Measurements from ENCODE around the gene SPON2.

SPON2 gene

GRCh38 chr4:1151541-1151940 is 20.8 kb downstream of the SPON2 start:
- Histone ChIP-seq H3K23ac (ENCODE audit: low read depth, low read length, poor library complexity) (peak overlapping the region; percentile 98), H3K27ac (replicated peaks; ENCODE audit: low read length) (no peak overlapping the region), H3K18ac (ENCODE audit: low read length) (peak overlapping the region; percentile 71), H2AFZ (ENCODE audit: low read length) (no peak overlapping the region), H3K14ac (ENCODE audit: low read length) (peak overlapping the region; percentile 92), H3K79me1 (ENCODE audit: low read depth, low read length) (peaks cover 2% of the 10 kb centered on the region), H3K36me3 (replicated peaks in 1 of 2; ENCODE audit: control insufficient read depth in 2 of 2, insufficient read depth in 2 of 2, low read length in 2 of 2) (no peaks in the 10 kb centered on the region), H3K9me3 (replicated peaks in 1 of 2; ENCODE audit: control insufficient read depth in 2 of 2, insufficient read depth in 1 of 2, low read depth in 1 of 2, low read length in 2 of 2) (peaks cover 0 to 1% of the 10 kb centered on the region in 2 donors), H2BK120ac (ENCODE audit: low read depth, low read length) (no peak overlapping the region), H3K9ac (ENCODE audit: low read depth, low read length, poor library complexity) (no peak overlapping the region), H3K27me3 (ENCODE audit: control insufficient read depth in 3 of 3, insufficient read depth in 3 of 3, low read depth in 1 of 3, low read length in 3 of 3) (peaks cover 2 to 32% (median 3%) of the 10 kb centered on the region in 3 experiments), H4K91ac (ENCODE audit: low read depth, low read length, poor library complexity) (no peak overlapping the region), H2BK15ac (ENCODE audit: low read length) (no peak overlapping the region), H3K4ac (ENCODE audit: low read length) (no peak overlapping the region), H3K4me1 (ENCODE audit: control insufficient read depth in 2 of 2, insufficient read depth in 1 of 2, low read depth in 1 of 2, low read length in 2 of 2) (no peaks in the 10 kb centered on the region), H4K8ac (ENCODE audit: low read depth, low read length) (no peak overlapping the region), H2BK5ac (ENCODE audit: low read length) (peak overlapping the region; percentile 34), H3K4me2 (ENCODE audit: insufficient read depth, low read length, poor library complexity, severe bottlenecking) (no peak overlapping the region), H3K4me3 (ENCODE audit: low read length in 2 of 2) (no peak overlapping the region), H2BK12ac (ENCODE audit: low read length) (peak overlapping the region; percentile 69), H2AK5ac (ENCODE audit: low read depth, low read length) (no peak overlapping the region)
- no CpG with 5 or more reads among the region's 6 CpGs for WGBS, 2 donors (ENCODE audit: extremely low coverage in 2 of 2, insufficient read length in 2 of 2, insufficient replicate concordance in 1 of 2)
- no peak for DNase-seq (ENCODE audit: low spot score)

- Histone ChIP-seq H3K18ac (ENCODE audit: low read length) (peak overlapping the region; percentile 44), H2AFZ (ENCODE audit: low read length) (no peak overlapping the region), H3K4ac (ENCODE audit: low read length) (no peak overlapping the region), H3K4me1 (ENCODE audit: control insufficient read depth in 2 of 2, insufficient read depth in 1 of 2, low read depth in 1 of 2, low read length in 2 of 2) (no peaks in the 10 kb centered on the region), H3K23ac (ENCODE audit: low read depth, low read length, poor library complexity) (peak overlapping the region; percentile 44), H3K27ac (replicated peaks; ENCODE audit: low read length) (no peak overlapping the region), H4K91ac (ENCODE audit: low read depth, low read length, poor library complexity) (no peak overlapping the region), H3K14ac (ENCODE audit: low read length) (no peak overlapping the region), H2BK15ac (ENCODE audit: low read length) (no peak overlapping the region), H2AK5ac (ENCODE audit: low read depth, low read length) (no peak overlapping the region), H2BK120ac (ENCODE audit: low read depth, low read length) (no peak overlapping the region), H4K8ac (ENCODE audit: low read depth, low read length) (no peak overlapping the region), H3K9me3 (replicated peaks in 1 of 2; ENCODE audit: control insufficient read depth in 2 of 2, insufficient read depth in 1 of 2, low read depth in 1 of 2, low read length in 2 of 2) (peaks cover 0 to 1% of the 10 kb centered on the region in 2 donors), H3K9ac (ENCODE audit: low read depth, low read length, poor library complexity) (no peak overlapping the region), H3K4me3 (ENCODE audit: low read length in 2 of 2) (no peak overlapping the region), H2BK5ac (ENCODE audit: low read length) (no peak overlapping the region), H3K27me3 (ENCODE audit: control insufficient read depth in 3 of 3, insufficient read depth in 3 of 3, low read depth in 1 of 3, low read length in 3 of 3) (peaks cover under 1 to 27% (median 3%) of the 10 kb centered on the region in 3 experiments), H3K36me3 (replicated peaks in 1 of 2; ENCODE audit: control insufficient read depth in 2 of 2, insufficient read depth in 2 of 2, low read length in 2 of 2) (no peaks in the 10 kb centered on the region), H3K4me2 (ENCODE audit: insufficient read depth, low read length, poor library complexity, severe bottlenecking) (no peak overlapping the region), H3K79me1 (ENCODE audit: low read depth, low read length) (peaks cover 2% of the 10 kb centered on the region), H2BK12ac (ENCODE audit: low read length) (no peak overlapping the region)
- no CpG with 5 or more reads among the region's 3 CpGs for WGBS, 2 donors (ENCODE audit: extremely low coverage in 2 of 2, insufficient read length in 2 of 2, insufficient replicate concordance in 1 of 2)
- no peak for DNase-seq (ENCODE audit: low spot score)
Observed at GRCh38 chr4:1150875-1151274, 21.5 kb downstream of the SPON2 start.

- H3K4me3 ChIP-seq (ENCODE audit: low read length in 2 of 2): no peak overlapping the region
- H2BK15ac ChIP-seq (ENCODE audit: low read length): no peak overlapping the region
- H3K4me2 ChIP-seq (ENCODE audit: insufficient read depth, low read length, poor library complexity, severe bottlenecking): no peak overlapping the region
- H2BK5ac ChIP-seq (ENCODE audit: low read length): no peak overlapping the region
- no peak overlapping the region for H2AK5ac ChIP-seq (ENCODE audit: low read depth, low read length)
- no peaks in the 10 kb centered on the region for H3K4me1 ChIP-seq (ENCODE audit: control insufficient read depth in 2 of 2, insufficient read depth in 1 of 2, low read depth in 1 of 2, low read length in 2 of 2)
- no peak for DNase-seq (ENCODE audit: low spot score)
- H3K79me1 ChIP-seq (ENCODE audit: low read depth, low read length): no peaks in the 10 kb centered on the region
- H2BK120ac ChIP-seq (ENCODE audit: low read depth, low read length): no peak overlapping the region
- H4K8ac ChIP-seq (ENCODE audit: low read depth, low read length): no peak overlapping the region
- H3K27ac ChIP-seq (replicated peaks; ENCODE audit: low read length): no peak overlapping the region
- WGBS, 2 donors (ENCODE audit: extremely low coverage in 2 of 2, insufficient read length in 2 of 2, insufficient replicate concordance in 1 of 2): no CpG with 5 or more reads among the region's 1 CpG
- no peak overlapping the region for H3K4ac ChIP-seq (ENCODE audit: low read length)
- no peak overlapping the region for H2BK12ac ChIP-seq (ENCODE audit: low read length)
- no peak overlapping the region for H3K14ac ChIP-seq (ENCODE audit: low read length)
- no peak overlapping the region for H3K23ac ChIP-seq (ENCODE audit: low read depth, low read length, poor library complexity)
- H3K9ac ChIP-seq (ENCODE audit: low read depth, low read length, poor library complexity): no peak overlapping the region
- H3K9me3 ChIP-seq (replicated peaks in 1 of 2; ENCODE audit: control insufficient read depth in 2 of 2, insufficient read depth in 1 of 2, low read depth in 1 of 2, low read length in 2 of 2): peaks cover 0 to 7% of the 10 kb centered on the region in 2 donors
- H3K27me3 ChIP-seq (ENCODE audit: control insufficient read depth in 3 of 3, insufficient read depth in 3 of 3, low read depth in 1 of 3, low read length in 3 of 3): peaks cover 0 to 10% (median 2%) of the 10 kb centered on the region in 3 experiments
- no peak overlapping the region for H2AFZ ChIP-seq (ENCODE audit: low read length)
- H4K91ac ChIP-seq (ENCODE audit: low read depth, low read length, poor library complexity): no peak overlapping the region
- peaks cover 0 to 2% of the 10 kb centered on the region in 2 donors for H3K36me3 ChIP-seq (replicated peaks in 1 of 2; ENCODE audit: control insufficient read depth in 2 of 2, insufficient read depth in 2 of 2, low read length in 2 of 2)
- H3K18ac ChIP-seq (ENCODE audit: low read length): no peak overlapping the region
Observed at GRCh38 chr4:1139860-1140259, 32.5 kb downstream of the SPON2 start.

GRCh38 chr4:1137850-1138249 is 34.5 kb downstream of the SPON2 start:
- H2BK120ac ChIP-seq (ENCODE audit: low read depth, low read length): no peak overlapping the region
- no peak overlapping the region for H3K9ac ChIP-seq (ENCODE audit: low read depth, low read length, poor library complexity)
- H3K14ac ChIP-seq (ENCODE audit: low read length): no peak overlapping the region
- no peak overlapping the region for H3K18ac ChIP-seq (ENCODE audit: low read length)
- H3K4ac ChIP-seq (ENCODE audit: low read length): no peak overlapping the region
- no CpG with 5 or more reads among the region's 2 CpGs for WGBS, 2 donors (ENCODE audit: extremely low coverage in 2 of 2, insufficient read length in 2 of 2, insufficient replicate concordance in 1 of 2)
- no peak overlapping the region for H4K91ac ChIP-seq (ENCODE audit: low read depth, low read length, poor library complexity)
- H3K36me3 ChIP-seq (replicated peaks in 1 of 2; ENCODE audit: control insufficient read depth in 2 of 2, insufficient read depth in 2 of 2, low read length in 2 of 2): no peaks in the 10 kb centered on the region
- no peak overlapping the region for H2BK5ac ChIP-seq (ENCODE audit: low read length)
- H3K4me2 ChIP-seq (ENCODE audit: insufficient read depth, low read length, poor library complexity, severe bottlenecking): no peak overlapping the region
- no peak overlapping the region for H4K8ac ChIP-seq (ENCODE audit: low read depth, low read length)
- H2BK12ac ChIP-seq (ENCODE audit: low read length): no peak overlapping the region
- H3K4me1 ChIP-seq (ENCODE audit: control insufficient read depth in 2 of 2, insufficient read depth in 1 of 2, low read depth in 1 of 2, low read length in 2 of 2): no peaks in the 10 kb centered on the region
- H2BK15ac ChIP-seq (ENCODE audit: low read length): no peak overlapping the region
- no peak overlapping the region for H2AK5ac ChIP-seq (ENCODE audit: low read depth, low read length)
- no peak overlapping the region for H2AFZ ChIP-seq (ENCODE audit: low read length)
- no peak overlapping the region for H3K23ac ChIP-seq (ENCODE audit: low read depth, low read length, poor library complexity)
- peaks cover 0 to 4% of the 10 kb centered on the region in 2 donors for H3K9me3 ChIP-seq (replicated peaks in 1 of 2; ENCODE audit: control insufficient read depth in 2 of 2, insufficient read depth in 1 of 2, low read depth in 1 of 2, low read length in 2 of 2)
- no peak overlapping the region for H3K4me3 ChIP-seq (ENCODE audit: low read length in 2 of 2)
- no peaks in the 10 kb centered on the region for H3K79me1 ChIP-seq (ENCODE audit: low read depth, low read length)
- H3K27ac ChIP-seq (replicated peaks; ENCODE audit: low read length): no peak overlapping the region
- DNase-seq (ENCODE audit: low spot score): no peak
- H3K27me3 ChIP-seq (ENCODE audit: control insufficient read depth in 3 of 3, insufficient read depth in 3 of 3, low read depth in 1 of 3, low read length in 3 of 3): peaks cover 0 to 8% (median 0%) of the 10 kb centered on the region in 3 experiments
